ENCODE data around the gene TNFAIP1.

The TNFAIP1 gene

DNA sequence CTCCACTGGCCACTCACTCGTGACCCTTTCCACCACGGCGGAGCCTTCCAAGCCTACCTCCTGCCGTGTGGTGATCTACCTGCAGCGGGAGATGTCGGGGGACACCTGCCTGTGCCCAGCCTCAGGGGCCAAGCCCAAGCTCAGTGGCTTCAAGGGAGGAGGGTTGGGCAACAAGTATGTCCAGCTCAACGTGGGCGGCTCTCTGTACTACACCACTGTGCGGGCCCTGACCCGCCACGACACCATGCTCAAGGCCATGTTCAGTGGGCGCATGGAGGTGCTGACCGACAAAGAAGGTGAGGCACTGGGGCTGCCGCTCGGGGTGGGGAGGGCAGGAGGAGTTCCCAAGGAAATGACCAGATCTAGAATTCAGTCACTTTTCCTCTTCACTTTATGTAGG, 3.9 kb downstream of the TNFAIP1 start:
- no peak overlapping the region for H3K9ac ChIP-seq (ENCODE audit: low read depth, low read length, poor library complexity, severe bottlenecking)
- H3K4me3 ChIP-seq (ENCODE audit: low read length, poor library complexity, severe bottlenecking), result no peak overlapping the region
- H3K9me2 ChIP-seq (replicated peaks; ENCODE audit: low read depth, low read length), result no peaks in the 10 kb centered on the region
- no peaks in the 10 kb centered on the region for H3K27me3 ChIP-seq (ENCODE audit: insufficient read depth, low read length, poor library complexity, severe bottlenecking)
- H3F3A ChIP-seq (ENCODE audit: low read depth), result no peaks in the 10 kb centered on the region
- no peak overlapping the region for H2AFZ ChIP-seq (ENCODE audit: low read length)
- H3K4me2 ChIP-seq (ENCODE audit: low read depth, low read length, poor library complexity, severe bottlenecking), result no peak overlapping the region
- TF ChIP-seq, protein P1, sequence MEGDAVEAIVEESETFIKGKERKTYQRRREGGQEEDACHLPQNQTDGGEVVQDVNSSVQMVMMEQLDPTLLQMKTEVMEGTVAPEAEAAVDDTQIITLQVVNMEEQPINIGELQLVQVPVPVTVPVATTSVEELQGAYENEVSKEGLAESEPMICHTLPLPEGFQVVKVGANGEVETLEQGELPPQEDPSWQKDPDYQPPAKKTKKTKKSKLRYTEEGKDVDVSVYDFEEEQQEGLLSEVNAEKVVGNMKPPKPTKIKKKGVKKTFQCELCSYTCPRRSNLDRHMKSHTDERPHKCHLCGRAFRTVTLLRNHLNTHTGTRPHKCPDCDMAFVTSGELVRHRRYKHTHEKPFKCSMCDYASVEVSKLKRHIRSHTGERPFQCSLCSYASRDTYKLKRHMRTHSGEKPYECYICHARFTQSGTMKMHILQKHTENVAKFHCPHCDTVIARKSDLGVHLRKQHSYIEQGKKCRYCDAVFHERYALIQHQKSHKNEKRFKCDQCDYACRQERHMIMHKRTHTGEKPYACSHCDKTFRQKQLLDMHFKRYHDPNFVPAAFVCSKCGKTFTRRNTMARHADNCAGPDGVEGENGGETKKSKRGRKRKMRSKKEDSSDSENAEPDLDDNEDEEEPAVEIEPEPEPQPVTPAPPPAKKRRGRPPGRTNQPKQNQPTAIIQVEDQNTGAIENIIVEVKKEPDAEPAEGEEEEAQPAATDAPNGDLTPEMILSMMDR (conservative IDR thresholded peaks at IDR 0.05; ENCODE audit: low read length), result no peak
- TF ChIP-seq EZH2phosphoT487 (IDR thresholded peaks at IDR 0.05; ENCODE audit: borderline replicate concordance), result no peak
- no peaks in the 10 kb centered on the region for H3K9me3 ChIP-seq (ENCODE audit: insufficient read depth, low read depth, low read length)
- peaks cover 30% of the 10 kb centered on the region; the same call in 1 of the 2 replicates for H3K79me2 ChIP-seq (ENCODE audit: insufficient read depth, low read length)
- peaks cover 17% of the 10 kb centered on the region for H3K4me1 ChIP-seq (ENCODE audit: insufficient read depth, low read length, poor library complexity, severe bottlenecking)
- H3K36me3 ChIP-seq (ENCODE audit: insufficient read depth, low read length), result peaks cover 12% of the 10 kb centered on the region; the same call in 1 of the 2 replicates
- peaks cover 4% of the 10 kb centered on the region for H4K20me1 ChIP-seq (ENCODE audit: insufficient read depth, low read length, poor library complexity, severe bottlenecking)

DNA sequence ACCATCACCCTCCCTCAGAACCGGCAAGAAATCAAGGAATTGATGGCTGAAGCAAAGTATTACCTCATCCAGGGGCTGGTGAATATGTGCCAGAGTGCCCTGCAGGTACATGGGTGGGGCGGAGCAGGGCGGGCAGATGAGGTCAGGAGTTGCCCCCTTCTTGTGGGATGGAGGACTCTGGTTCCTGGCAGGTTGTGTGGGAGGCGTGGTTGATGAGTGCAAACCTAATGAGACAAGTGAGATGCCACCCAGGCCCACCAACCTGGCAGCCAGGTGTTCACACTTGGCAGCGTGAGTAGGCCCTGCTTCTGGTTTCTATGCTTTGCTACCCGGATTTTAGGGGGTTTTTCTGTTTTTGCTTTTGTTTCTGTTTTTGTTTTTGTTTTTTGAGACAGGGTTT, 4.8 kb downstream of the TNFAIP1 start:
- Histone ChIP-seq H3K27me3 (ENCODE audit: insufficient read depth, low read length, poor library complexity, severe bottlenecking) (no peaks in the 10 kb centered on the region), H3F3A (ENCODE audit: low read depth) (no peaks in the 10 kb centered on the region), H3K9me3 (ENCODE audit: insufficient read depth, low read depth, low read length) (no peaks in the 10 kb centered on the region), H3K79me2 (ENCODE audit: insufficient read depth, low read length) (peaks cover 23% of the 10 kb centered on the region; the same call in 1 of the 2 replicates), H3K4me2 (ENCODE audit: low read depth, low read length, poor library complexity, severe bottlenecking) (no peak overlapping the region), H3K9ac (ENCODE audit: low read depth, low read length, poor library complexity, severe bottlenecking) (no peak overlapping the region), H3K4me3 (ENCODE audit: low read length, poor library complexity, severe bottlenecking) (no peak overlapping the region), H2AFZ (ENCODE audit: low read length) (no peak overlapping the region), H3K4me1 (ENCODE audit: insufficient read depth, low read length, poor library complexity, severe bottlenecking) (peaks cover 14% of the 10 kb centered on the region), H3K9me2 (replicated peaks; ENCODE audit: low read depth, low read length) (no peaks in the 10 kb centered on the region), H4K20me1 (ENCODE audit: insufficient read depth, low read length, poor library complexity, severe bottlenecking) (peaks cover 4% of the 10 kb centered on the region), H3K36me3 (ENCODE audit: insufficient read depth, low read length) (peaks cover 12% of the 10 kb centered on the region; the same call in 1 of the 2 replicates)
- TF ChIP-seq, protein P1 (conservative IDR thresholded peaks at IDR 0.05; ENCODE audit: low read length), result no peak

DNA sequence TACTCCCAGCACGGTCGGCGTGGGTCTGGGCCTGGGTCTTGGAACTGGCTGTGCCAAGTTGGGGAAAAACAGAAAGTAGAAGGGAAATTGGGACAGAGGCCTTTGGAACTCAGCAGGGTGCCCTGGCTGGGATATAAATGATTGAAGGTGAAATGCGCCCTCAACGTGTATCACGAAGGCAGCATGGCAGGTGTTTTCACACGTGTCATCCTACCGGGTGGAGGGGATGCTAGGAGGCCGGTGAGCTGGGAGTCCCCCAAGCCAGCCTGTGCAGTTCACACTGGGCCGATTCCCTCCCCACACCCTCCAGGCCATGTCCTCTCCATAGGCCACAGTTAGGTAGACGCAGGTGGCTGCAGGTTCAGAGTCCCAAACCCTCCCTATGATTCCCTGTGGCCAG, 6.0 kb downstream of the TNFAIP1 start:
- Histone ChIP-seq H3K9ac (ENCODE audit: low read depth, low read length, poor library complexity, severe bottlenecking) (no peak overlapping the region), H2AFZ (ENCODE audit: low read length) (no peak overlapping the region), H3K4me2 (ENCODE audit: low read depth, low read length, poor library complexity, severe bottlenecking) (no peak overlapping the region), H3K9me3 (ENCODE audit: insufficient read depth, low read depth, low read length) (no peaks in the 10 kb centered on the region), H3F3A (ENCODE audit: low read depth) (no peaks in the 10 kb centered on the region), H3K27me3 (ENCODE audit: insufficient read depth, low read length, poor library complexity, severe bottlenecking) (no peaks in the 10 kb centered on the region), H3K9me2 (replicated peaks; ENCODE audit: low read depth, low read length) (no peaks in the 10 kb centered on the region), H4K20me1 (ENCODE audit: insufficient read depth, low read length, poor library complexity, severe bottlenecking) (no peaks in the 10 kb centered on the region), H3K4me3 (ENCODE audit: low read length, poor library complexity, severe bottlenecking) (no peak overlapping the region), H3K4me1 (ENCODE audit: insufficient read depth, low read length, poor library complexity, severe bottlenecking) (peaks cover 9% of the 10 kb centered on the region), H3K36me3 (ENCODE audit: insufficient read depth, low read length) (peaks cover 12% of the 10 kb centered on the region; the same call in 1 of the 2 replicates), H3K79me2 (ENCODE audit: insufficient read depth, low read length) (peaks cover 17% of the 10 kb centered on the region; the same call in 1 of the 2 replicates)
- no peak for TF ChIP-seq EZH2phosphoT487 (IDR thresholded peaks at IDR 0.05; ENCODE audit: borderline replicate concordance)
- TF ChIP-seq, protein P1 (conservative IDR thresholded peaks at IDR 0.05; ENCODE audit: low read length), result no peak
